ENCODE data around the gene TMIGD3. TPM values are rescaled to one million over a fixed set of nuclear protein-coding genes. Genes with fewer than 3 reads are reported as not detected.

The TMIGD3 gene
- total RNA-seq, 1 experiment from 2014 or later: not detected

DNA sequence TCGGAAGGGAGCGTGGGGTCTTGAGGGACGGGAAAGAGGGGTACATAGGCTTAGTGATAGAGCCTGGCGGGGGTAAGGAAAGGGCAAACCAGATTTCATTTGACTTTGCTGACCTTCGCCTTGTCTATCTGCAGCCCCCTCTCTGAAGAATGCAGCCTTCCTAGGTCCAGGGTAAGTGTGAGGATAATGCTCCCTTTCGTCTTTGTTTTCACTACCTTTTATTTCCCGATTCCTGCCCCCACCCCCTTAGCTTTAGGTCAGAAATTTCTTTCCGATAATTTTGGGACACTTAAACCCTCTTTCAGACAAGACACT, 53.8 kb downstream of the TMIGD3 start:
- no peak for DNase-seq (ENCODE audit: extremely low read depth, low read depth)

DNA sequence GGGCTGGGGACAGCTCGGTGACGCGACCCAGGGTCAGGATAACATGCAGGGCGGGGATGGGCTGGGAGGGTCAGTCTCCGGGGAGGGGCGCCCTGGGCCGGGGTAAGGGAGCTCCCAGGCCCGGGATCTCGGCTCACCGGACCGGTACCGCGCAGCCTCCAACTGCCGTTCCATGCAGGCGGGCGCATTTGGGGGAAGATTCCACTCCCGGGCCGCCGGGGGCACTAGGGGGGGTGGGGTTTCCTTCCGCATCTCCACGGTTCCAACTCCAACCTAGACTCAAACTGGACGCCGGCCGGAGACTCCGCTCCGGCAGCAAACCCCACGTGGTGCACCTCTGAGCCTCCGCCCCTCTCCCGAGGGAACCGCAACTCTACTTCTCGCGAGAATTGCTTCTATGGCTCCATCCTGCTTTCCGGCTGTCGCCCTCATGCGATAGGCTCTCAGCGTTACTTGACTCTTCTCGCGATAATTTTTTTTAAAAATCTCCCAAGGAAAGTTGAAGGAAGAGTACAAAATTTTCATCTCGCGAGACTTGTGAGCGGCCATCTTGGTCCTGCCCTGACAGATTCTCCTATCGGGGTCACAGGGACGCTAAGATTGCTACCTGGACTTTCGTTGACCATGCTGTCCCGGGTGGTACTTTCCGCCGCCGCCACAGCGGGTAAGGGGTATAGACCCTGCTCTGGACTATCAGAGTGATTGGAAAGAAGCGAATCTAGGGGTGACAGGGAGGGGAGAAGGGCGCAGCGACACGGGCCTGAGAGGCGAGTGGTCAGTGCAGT, 54.3 kb downstream of the TMIGD3 start, which contains the start of the genes ATP5PB and WDR77:
ATP5PB (plus strand) TSS at position 547 of the 785 bp plus-strand sequence; CDS start at position 625, 78 bp downstream.
WDR77 (minus strand) TSS at position 339 of the 785 bp plus-strand sequence; CDS start at position 252, 87 bp downstream.
- DNase-seq (ENCODE audit: extremely low read depth, low read depth): peak; percentile 98

DNA sequence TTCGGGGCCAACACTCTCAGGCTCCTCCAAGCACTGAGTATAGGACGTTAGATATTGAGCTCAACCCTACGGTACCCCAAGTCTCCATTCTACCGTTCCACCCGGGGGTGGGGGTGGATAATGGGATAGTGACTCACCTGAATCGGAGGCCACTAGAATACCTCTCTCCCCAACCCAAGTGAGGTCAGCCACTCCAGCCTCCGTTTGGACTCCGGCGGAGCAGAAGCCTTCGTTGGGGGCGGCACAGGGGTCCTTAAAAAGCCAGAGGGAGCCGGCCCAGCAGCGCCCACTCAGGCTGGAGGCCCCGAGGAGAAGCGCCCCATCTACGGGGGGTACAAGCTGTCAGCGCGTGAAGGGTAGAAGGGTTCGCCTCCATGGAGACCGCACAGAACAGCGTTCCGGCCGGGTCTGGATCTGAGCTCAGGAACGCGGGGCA, 54.9 kb downstream of the TMIGD3 start:
- DNase-seq (ENCODE audit: extremely low read depth, low read depth): peak; percentile 1

DNA sequence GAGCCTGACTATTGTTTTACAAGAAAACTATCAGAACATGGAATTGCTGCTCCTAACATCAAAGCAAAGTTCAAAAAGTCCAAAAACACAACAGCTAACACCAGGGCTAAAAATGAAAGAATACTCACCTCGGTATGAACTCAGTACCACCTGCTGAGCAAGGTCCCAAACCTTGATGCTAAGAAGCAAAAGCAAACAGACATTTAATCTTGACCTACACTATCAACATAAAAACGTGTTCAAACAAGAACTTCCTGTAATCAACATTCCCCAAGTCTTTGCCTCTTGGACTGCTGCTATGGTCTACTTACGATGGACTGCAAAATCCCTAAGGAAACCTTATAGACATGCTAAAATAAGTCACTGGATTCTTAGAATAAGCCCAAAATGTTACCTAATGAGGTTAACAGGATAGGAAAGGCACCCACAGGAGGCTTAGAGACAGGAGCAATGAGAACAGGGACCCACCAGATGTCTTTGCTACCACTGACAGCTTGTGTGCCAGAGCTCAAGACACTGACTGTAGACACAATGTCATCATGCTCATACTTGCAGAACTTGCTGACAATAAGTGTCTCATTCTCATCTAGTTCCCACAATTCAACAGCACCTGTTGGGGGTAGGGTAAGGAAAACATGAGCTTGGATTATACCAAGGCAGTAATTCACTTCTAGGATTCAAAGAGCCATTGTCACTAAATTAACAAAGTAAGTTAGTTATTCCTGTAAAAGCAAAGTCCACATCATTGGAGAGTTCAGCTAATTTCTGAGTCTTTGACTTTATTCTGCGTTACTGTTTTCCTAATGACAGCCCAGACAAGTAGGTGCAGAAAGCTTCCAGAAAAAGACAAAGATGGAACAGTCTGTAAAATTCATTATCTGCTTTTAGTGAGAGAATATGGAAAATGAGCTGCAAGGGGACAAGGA, 56.2 kb downstream of the TMIGD3 start:
- no peak for DNase-seq (ENCODE audit: extremely low read depth, low read depth)

DNA sequence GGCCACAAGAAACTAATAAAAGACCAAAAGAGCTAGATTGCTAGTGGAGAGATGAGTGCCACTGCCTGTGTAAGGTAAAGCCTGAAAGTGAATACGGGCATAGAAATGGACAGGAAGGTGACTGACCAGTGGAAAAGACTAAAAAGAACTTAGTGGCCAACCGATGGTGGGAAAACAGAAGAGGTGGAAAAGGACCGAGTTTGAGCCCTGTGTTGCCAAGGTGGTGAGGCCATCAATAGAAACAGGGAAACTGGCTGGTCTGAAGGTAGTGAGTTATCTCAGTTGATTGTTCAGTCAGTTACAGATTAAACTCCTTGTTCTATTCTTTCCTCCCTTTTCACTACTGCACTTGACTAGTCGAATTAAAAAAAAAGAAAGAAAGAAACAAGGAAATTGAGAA, 56.9 kb downstream of the TMIGD3 start:
- no peak for DNase-seq (ENCODE audit: extremely low read depth, low read depth)

DNA sequence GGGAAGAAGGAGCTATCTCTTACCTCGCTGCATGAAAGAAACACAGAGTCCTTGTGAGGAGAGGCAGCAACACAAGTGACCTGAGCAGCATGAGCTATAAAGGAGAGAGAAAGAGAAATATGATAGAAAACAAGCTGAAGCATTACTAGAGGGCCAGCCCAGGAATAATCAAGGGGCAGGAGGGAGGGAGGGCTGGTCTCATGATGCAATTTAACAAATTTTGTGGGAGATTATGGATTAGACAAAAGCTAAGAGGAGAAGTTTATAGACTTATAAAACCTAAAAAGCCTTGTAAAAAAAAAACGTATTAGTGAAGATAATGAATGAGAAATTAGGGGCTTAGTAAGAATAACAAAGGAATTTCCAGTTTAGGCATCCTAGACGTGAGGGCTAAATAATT, 59.4 kb downstream of the TMIGD3 start:
- no peak for DNase-seq (ENCODE audit: extremely low read depth, low read depth)

DNA sequence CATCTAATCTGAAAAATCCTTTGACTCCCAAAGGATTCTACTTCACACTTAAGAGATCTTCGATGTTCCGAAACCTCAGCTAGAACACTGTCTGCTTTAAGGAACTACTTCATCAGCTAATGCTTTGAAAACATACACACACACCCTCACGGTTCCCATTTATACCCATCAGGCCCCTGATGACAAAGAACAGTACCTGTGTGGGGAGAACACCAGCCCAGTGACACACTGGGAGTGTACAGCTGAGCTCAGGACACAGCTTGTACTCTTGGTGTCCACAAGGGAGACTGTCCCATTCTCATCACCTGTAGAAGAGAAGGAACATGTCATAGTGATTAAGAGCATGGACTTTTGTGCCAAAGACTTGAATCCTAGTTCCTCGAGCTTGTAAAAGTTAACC, 61.0 kb downstream of the TMIGD3 start:
- DNase-seq (ENCODE audit: extremely low read depth, low read depth): no peak

DNA sequence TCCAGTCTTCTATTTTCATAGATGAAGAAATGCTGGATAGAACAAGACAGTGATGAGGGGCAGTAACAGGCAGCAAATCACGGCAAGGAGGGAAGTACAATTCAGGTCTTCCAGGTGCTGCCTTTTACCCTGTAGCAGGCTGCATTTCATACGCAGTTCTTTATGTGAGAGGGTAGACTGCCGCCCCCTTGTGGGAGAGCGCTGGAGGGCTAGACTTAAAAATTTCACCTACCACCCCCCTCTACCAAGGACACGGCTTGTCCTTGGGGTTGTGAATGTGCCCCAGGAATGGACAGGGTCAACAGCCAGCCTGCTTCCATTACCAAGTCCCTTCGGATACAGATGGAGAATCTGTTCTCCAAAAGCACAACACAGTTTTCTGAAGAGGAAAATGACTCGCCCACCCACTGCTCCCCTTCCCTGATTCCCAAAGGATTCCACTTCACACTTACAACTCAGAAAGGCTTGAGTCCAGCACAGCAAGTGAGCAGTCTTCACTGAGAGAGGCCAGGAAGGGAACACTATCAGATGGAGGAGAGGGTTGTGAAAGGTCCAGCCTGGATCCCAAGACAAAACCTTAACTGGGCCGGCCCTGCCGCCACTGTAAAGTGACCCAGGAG, 61.8 kb downstream of the TMIGD3 start:
- peak; percentile 2 for DNase-seq (ENCODE audit: extremely low read depth, low read depth)

DNA sequence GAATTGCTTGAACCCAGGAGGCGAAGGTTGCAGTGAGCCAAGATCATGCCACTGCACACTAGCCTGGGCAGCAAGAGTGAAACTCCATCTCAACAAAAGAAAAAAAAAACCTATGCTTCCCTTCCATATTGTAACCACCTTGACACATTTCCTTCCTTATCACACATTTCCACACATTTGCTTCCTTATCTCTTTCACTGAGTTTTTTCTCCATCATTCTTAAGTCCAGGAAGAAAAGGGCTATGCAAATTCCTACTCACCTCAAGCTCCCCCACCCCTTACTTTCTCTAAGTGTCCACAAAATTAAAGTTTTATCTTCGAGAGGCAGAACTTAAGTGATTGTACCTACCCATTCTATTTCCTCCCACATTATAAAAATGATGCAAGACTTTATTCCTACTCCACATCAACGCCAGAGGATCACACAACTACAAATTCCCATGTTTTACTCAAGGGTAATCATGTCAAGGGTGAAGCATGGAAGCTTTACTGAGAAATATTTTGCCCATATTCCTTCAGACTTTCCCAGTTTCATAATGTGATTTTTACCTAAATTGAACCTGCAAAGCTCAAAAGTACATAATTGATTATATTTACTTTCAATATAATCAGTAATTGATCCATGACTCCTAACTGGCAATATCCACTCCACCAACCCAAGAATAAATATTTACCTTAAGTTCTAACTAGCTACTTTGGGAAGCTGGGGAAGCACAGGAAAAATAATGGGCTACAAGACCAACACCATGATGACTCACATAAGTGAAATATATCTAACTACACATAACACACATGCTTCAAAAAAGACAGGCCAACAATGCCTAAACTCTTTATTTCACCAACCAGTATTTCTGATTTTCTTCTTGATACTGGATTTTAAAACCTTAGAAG, 63.7 kb downstream of the TMIGD3 start:
- no peak for DNase-seq (ENCODE audit: extremely low read depth, low read depth)

DNA sequence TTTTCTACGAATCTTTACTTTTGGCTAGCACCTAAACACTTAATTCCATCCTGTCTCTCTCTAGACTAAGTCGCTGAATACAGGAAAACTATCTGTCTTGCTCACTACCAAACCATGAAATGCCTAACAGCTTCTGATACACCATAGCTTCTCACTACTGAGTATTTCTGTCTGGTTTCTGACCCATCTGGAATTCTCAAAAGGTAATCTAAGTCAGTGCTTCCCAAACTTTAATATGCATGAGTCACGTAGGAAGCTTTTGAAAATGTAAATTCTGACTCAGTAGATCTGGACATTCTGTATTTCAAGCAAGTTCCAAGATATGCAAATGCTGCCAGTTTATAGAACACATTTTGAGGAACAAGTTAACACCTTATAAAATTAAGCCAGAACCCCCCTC, 66.7 kb downstream of the TMIGD3 start:
- no peak for DNase-seq (ENCODE audit: extremely low read depth, low read depth)

Small RNA genes within 50 kb of the gene (small RNA-seq; reads per million reads assigned to genes)
- gene RF00019: 0 reads per million in 2 experiments
- gene RNU6-792P: 0 reads per million in 2 experiments

Other genes with a start within 250 kb of the TMIGD3 start
- gene CHIA, start 212.8 kb downstream of the TMIGD3 start, total RNA-seq (2014; rRNA removed; shearing (Covaris generic)): not detected in 2 replicates
- 0.87 and 2.0 TPM in 2 replicates for gene OVGP1, start 75.9 kb downstream of the TMIGD3 start, total RNA-seq (2014; rRNA removed; shearing (Covaris generic))
- gene WDR77, start 54.4 kb downstream of the TMIGD3 start, total RNA-seq (2014; rRNA removed; shearing (Covaris generic)): 19.9 and 21.8 TPM in 2 replicates
- gene ATP5PB, start 54.2 kb downstream of the TMIGD3 start, total RNA-seq (2014; rRNA removed; shearing (Covaris generic)): 321 and 361 TPM in 2 replicates
- 0.30 TPM in 1 of 2 replicates, not detected in the other for gene C1orf162, start 29.6 kb downstream of the TMIGD3 start, total RNA-seq (2014; rRNA removed; shearing (Covaris generic))
- gene ADORA3, start within 50 bp of the TMIGD3 start, total RNA-seq (2014; rRNA removed; shearing (Covaris generic)): not detected in 2 replicates
- gene RAP1A, start 116.2 kb upstream of the TMIGD3 start, total RNA-seq (2014; rRNA removed; shearing (Covaris generic)): 13.2 and 14.1 TPM in 2 replicates
- gene INKA2, start 235.8 kb upstream of the TMIGD3 start, total RNA-seq (2014; rRNA removed; shearing (Covaris generic)): 0.67 and 1.6 TPM in 2 replicates